ENCODE results near the gene PGLYRP2. TPM values are rescaled to one million over a fixed set of nuclear protein-coding genes. Genes with fewer than 3 reads are reported as not detected.

Gene PGLYRP2
- total and polyA plus RNA-seq, 2 of the 13 experiments (the other 11 are each of a cell fraction or from before 2014, with no cell fraction given): 0.04 to 1.0 TPM

- TF ChIP-seq THYN1 (CRISPR knock-in tag; IDR thresholded peaks at IDR 0.05; ENCODE audit: borderline replicate concordance, low read depth): no peak
- TF ChIP-seq MYNN (CRISPR knock-in tag; IDR thresholded peaks at IDR 0.05; ENCODE audit: low read depth): no peak
- TF ChIP-seq ZNF350 (CRISPR knock-in tag; IDR thresholded peaks at IDR 0.05; ENCODE audit: borderline replicate concordance, low read depth): no peak
- peak; percentile 69; the same call in 1 of the 2 replicates for TF ChIP-seq MXD4 (CRISPR knock-in tag; IDR thresholded peaks at IDR 0.05)
- no peak for TF ChIP-seq ZNF512 (CRISPR knock-in tag; IDR thresholded peaks at IDR 0.05)
- no peak for TF ChIP-seq MTF2 (CRISPR knock-in tag; IDR thresholded peaks at IDR 0.05; ENCODE audit: borderline replicate concordance)
- TF ChIP-seq PHF20 (CRISPR knock-in tag; IDR thresholded peaks at IDR 0.05): peak; percentile 62; the same call in 1 of the 2 replicates
- no peak for TF ChIP-seq SRSF9 (IDR thresholded peaks at IDR 0.05; ENCODE audit: borderline replicate concordance, insufficient read depth, low read depth, low read length, poor library complexity, severe bottlenecking)
- no peak for TF ChIP-seq ZNF570 (CRISPR knock-in tag; IDR thresholded peaks at IDR 0.05; ENCODE audit: borderline replicate concordance)
- no peak for TF ChIP-seq NR2F1 (CRISPR knock-in tag; IDR thresholded peaks at IDR 0.05)
- TF ChIP-seq YEATS4 (CRISPR knock-in tag; IDR thresholded peaks at IDR 0.05; ENCODE audit: borderline replicate concordance): peak; percentile 87
- TF ChIP-seq NFE2L1 (CRISPR knock-in tag; IDR thresholded peaks at IDR 0.05; ENCODE audit: borderline replicate concordance): no peak
- no peak for TF ChIP-seq ZNF30 (CRISPR knock-in tag; IDR thresholded peaks at IDR 0.05)
- TF ChIP-seq SALL1 (CRISPR knock-in tag; IDR thresholded peaks at IDR 0.05): peak; percentile 51; the same call in 1 of the 2 replicates
- TF ChIP-seq ZNF543 (CRISPR knock-in tag; IDR thresholded peaks at IDR 0.05): peak; percentile 27; the same call in 1 of the 2 replicates
- no peak for TF ChIP-seq PPARG (CRISPR knock-in tag; conservative IDR thresholded peaks at IDR 0.05)
- 0 out of 2 replicates have a peak, but pooled peaks have one; percentile 52 for TF ChIP-seq CBX5 (CRISPR knock-in tag; IDR thresholded peaks at IDR 0.05; ENCODE audit: borderline replicate concordance)
- peak; percentile 79 for TF ChIP-seq ZNF639 (CRISPR knock-in tag; conservative IDR thresholded peaks at IDR 0.05)
- no peak for TF ChIP-seq RXRB (CRISPR knock-in tag; IDR thresholded peaks at IDR 0.05; ENCODE audit: borderline replicate concordance)
- TF ChIP-seq ZNF83 (CRISPR knock-in tag; IDR thresholded peaks at IDR 0.05; ENCODE audit: borderline replicate concordance): no peak
- no peak for TF ChIP-seq KLF13 (CRISPR knock-in tag; IDR thresholded peaks at IDR 0.05)
- TF ChIP-seq SRY (CRISPR knock-in tag; IDR thresholded peaks at IDR 0.05): 0 out of 2 replicates have a peak, but pooled peaks have one; percentile 66
- no peak for TF ChIP-seq FOXJ3 (CRISPR knock-in tag; IDR thresholded peaks at IDR 0.05; ENCODE audit: borderline replicate concordance)
- peak; percentile 34; the same call in 1 of the 2 replicates for TF ChIP-seq DR1 (CRISPR knock-in tag; IDR thresholded peaks at IDR 0.05)
- peak; percentile 67 for TF ChIP-seq POLR2G (IDR thresholded peaks at IDR 0.05; ENCODE audit: low read depth, low read length)
- no peak for TF ChIP-seq GATAD2A (CRISPR knock-in tag; IDR thresholded peaks at IDR 0.05)
These were observed 46.4 kb downstream of the PGLYRP2 start (continued) for GRCh38 chr19:15432629-15433518.
